HEK293 (cell line): Measurements from ENCODE around the gene TLE3.

Experiments
- CTCF ChIA-PET: fragments of 350-600 bp; formaldehyde crosslinking; extraction: SDS; loops from one replicate; lab custom pipeline; 2021; ENCODE audit warnings: antibody characterized with exemption; lab: Yijun Ruan, JAX
- POLR2A ChIA-PET: fragments of 300-600 bp; formaldehyde crosslinking; extraction: SDS; loops from one replicate; lab custom pipeline; 2020; ENCODE audit warnings: antibody characterized with exemption, inconsistent platforms; lab: Yijun Ruan, JAX
- H3K27ac ChIP-seq: fragments of 200-500 bp; sonication (Bioruptor generic); 2 replicates; pipeline ENCODE4 v1.5.1; 2014; ENCODE audit warnings: low read depth, low read length, control low read depth, inconsistent platforms; ENCODE audit errors: extremely low read depth
- H3K36me3 ChIP-seq, 2 experiments: fragments of 200-500 bp in 1 of 2; sonication (Bioruptor generic) in 1 of 2; 1 replicate in 1 of 2; 2 replicates in 1 of 2; pipeline ENCODE4 v1.5.1; 2014 to 2017; ENCODE audit warnings: inconsistent platforms in 2 of 2, low read length in 2 of 2; ENCODE audit not compliant: control insufficient read depth in 2 of 2, insufficient read depth in 1 of 2
- H3K4me1 ChIP-seq: fragments of 200-500 bp; sonication (Bioruptor generic); 2 replicates; pipeline ENCODE4 v1.5.1; 2014; ENCODE audit warnings: mild to moderate bottlenecking, low read length, inconsistent platforms; ENCODE audit not compliant: control insufficient read depth, insufficient read depth
- H3K4me3 ChIP-seq: 2 replicates; pipeline ENCODE4 v1.5.1; 2011; ENCODE audit warnings: low read depth, mild to moderate bottlenecking, control low read depth, low read length, moderate library complexity
- H3K9me3 ChIP-seq: fragments of 200-500 bp; sonication (Bioruptor generic); 2 replicates; pipeline ENCODE4 v1.5.1; 2014; ENCODE audit warnings: low read depth, low read length, inconsistent platforms; ENCODE audit not compliant: control insufficient read depth, insufficient read depth
- OVOL3 ChIP-seq: fragments of 450-650 bp; formaldehyde crosslinking; IDR thresholded peaks from 2 replicates; pipeline ENCODE4 v1.5.1; 2016; ENCODE audit warnings: missing biosample characterization, missing genetic modification characterization
- SCRT1 ChIP-seq: fragments of 450-650 bp; formaldehyde crosslinking; IDR thresholded peaks from 2 replicates; pipeline ENCODE4 v1.5.1; 2016; ENCODE audit warnings: missing biosample characterization, missing genetic modification characterization, borderline replicate concordance
- SETDB1 ChIP-seq: IDR thresholded peaks from one replicate; pipeline ENCODE4 v1.6.1; 2017; ENCODE audit warnings: mild to moderate bottlenecking, low read length, moderate library complexity, mixed read lengths; ENCODE audit not compliant: insufficient read length
- YY2 ChIP-seq: fragments of 450-650 bp; formaldehyde crosslinking; IDR thresholded peaks from 2 replicates; pipeline ENCODE4 v1.5.1; 2016; ENCODE audit warnings: missing biosample characterization, missing genetic modification characterization
- ZNF132 ChIP-seq: fragments of 450-650 bp; formaldehyde crosslinking; IDR thresholded peaks from 2 replicates; pipeline ENCODE4 v1.5.1; 2017; ENCODE audit warnings: missing biosample characterization, missing genetic modification characterization, borderline replicate concordance
- ZNF140 ChIP-seq: fragments of 450-650 bp; formaldehyde crosslinking; IDR thresholded peaks from 2 replicates; pipeline ENCODE4 v1.5.1; 2016; ENCODE audit warnings: missing biosample characterization, missing genetic modification characterization
- ZNF2 ChIP-seq: fragments of 450-650 bp; formaldehyde crosslinking; IDR thresholded peaks from 2 replicates; pipeline ENCODE4 v1.5.1; 2016; ENCODE audit warnings: missing biosample characterization, missing genetic modification characterization
- ZNF341 ChIP-seq: fragments of 450-650 bp; formaldehyde crosslinking; IDR thresholded peaks from 2 replicates; pipeline ENCODE4; 2016; ENCODE audit warnings: low read depth, missing biosample characterization, missing genetic modification characterization
- ZNF510 ChIP-seq: fragments of 450-650 bp; formaldehyde crosslinking; IDR thresholded peaks from 2 replicates; pipeline ENCODE4 v1.5.1; 2018; ENCODE audit warnings: mild to moderate bottlenecking, missing genetic modification characterization, missing biosample characterization; ENCODE audit not compliant: insufficient replicate concordance
- ZNF548 ChIP-seq: fragments of 450-650 bp; formaldehyde crosslinking; IDR thresholded peaks from 2 replicates; pipeline ENCODE4 v1.5.1; 2016; ENCODE audit warnings: missing biosample characterization, missing genetic modification characterization
- ZNF549 ChIP-seq: fragments of 450-650 bp; IDR thresholded peaks from 2 replicates; pipeline ENCODE4 v1.5.1; 2018; ENCODE audit warnings: missing biosample characterization, missing genetic modification characterization, mild to moderate bottlenecking, inconsistent platforms, moderate library complexity
- ZNF610 ChIP-seq: fragments of 450-650 bp; formaldehyde crosslinking; IDR thresholded peaks from 2 replicates; pipeline ENCODE4 v1.5.1; 2016; ENCODE audit warnings: missing biosample characterization, missing genetic modification characterization, borderline replicate concordance
- ZNF837 ChIP-seq: fragments of 450-650 bp; formaldehyde crosslinking; IDR thresholded peaks from 2 replicates; pipeline ENCODE4 v1.5.1; 2016; ENCODE audit warnings: missing biosample characterization, missing genetic modification characterization
- ZSCAN30 ChIP-seq: fragments of 450-650 bp; IDR thresholded peaks from 2 replicates; pipeline ENCODE4 v1.5.1; 2018; ENCODE audit warnings: missing biosample characterization, mild to moderate bottlenecking, missing genetic modification characterization, moderate library complexity
- TF ChIP-seq, protein P1 (sequence below): fragments of 450-650 bp; formaldehyde crosslinking; conservative IDR thresholded peaks from 2 replicates; pipeline ENCODE4 v1.5.1; 2016; ENCODE audit warnings: low read depth, missing biosample characterization, missing genetic modification characterization
- TF ChIP-seq, protein P2 (sequence below): fragments of 450-650 bp; formaldehyde crosslinking; IDR thresholded peaks from 2 replicates; pipeline ENCODE4 v1.5.1; 2016; ENCODE audit warnings: missing biosample characterization, missing genetic modification characterization
- TF ChIP-seq, protein P3 (sequence below): fragments of 450-650 bp; formaldehyde crosslinking; optimal IDR thresholded peaks from 2 replicates; pipeline ENCODE3; 2016; ENCODE audit warnings: missing biosample characterization, mild to moderate bottlenecking, missing genetic modification characterization
- TF ChIP-seq, protein P4 (sequence below): fragments of 450-650 bp; formaldehyde crosslinking; IDR thresholded peaks from 2 replicates; pipeline ENCODE4 v1.5.1; 2017; ENCODE audit warnings: missing biosample characterization, missing genetic modification characterization
- TF ChIP-seq, protein P5 (sequence below): fragments of 450-650 bp; formaldehyde crosslinking; IDR thresholded peaks from 2 replicates; pipeline ENCODE4 v1.5.1; 2016; ENCODE audit warnings: missing biosample characterization, missing genetic modification characterization, borderline replicate concordance

Gene TLE3

DNA sequence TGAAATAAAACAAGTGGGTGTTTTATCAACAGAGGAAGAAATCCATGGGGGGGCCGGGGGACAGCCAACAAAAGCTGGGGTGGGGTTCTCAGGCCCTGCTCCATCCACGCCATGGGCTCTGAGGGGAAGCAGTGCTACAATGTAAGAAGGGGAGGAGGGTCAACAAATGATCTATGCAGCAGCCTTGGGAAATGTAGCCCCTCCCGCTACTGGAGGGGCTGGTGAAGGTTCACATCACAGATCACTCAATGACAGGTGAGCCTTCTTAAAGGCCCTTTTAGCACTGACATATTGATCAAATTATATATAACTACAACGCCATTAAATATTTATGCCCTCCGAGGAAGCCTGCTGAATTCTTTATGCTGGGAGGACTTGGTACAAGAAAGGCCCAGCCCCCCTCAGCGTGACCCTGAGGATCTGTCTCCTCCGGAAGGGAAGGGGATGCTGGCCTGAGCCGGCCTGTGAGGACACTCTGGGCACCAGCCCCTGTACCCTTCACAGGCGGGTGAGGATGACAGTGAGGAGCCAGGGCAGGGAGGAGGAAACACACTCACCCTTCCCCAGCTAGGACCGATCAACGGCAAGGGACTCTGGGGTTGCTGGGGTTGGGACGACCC lies 15.3 kb downstream of the TLE3 start (continued):
- TF ChIP-seq ZNF549 (tag by site-specific recombination) (no peak), ZNF132 (tag by site-specific recombination) (no peak)
- TF ChIP-seq, protein P1, sequence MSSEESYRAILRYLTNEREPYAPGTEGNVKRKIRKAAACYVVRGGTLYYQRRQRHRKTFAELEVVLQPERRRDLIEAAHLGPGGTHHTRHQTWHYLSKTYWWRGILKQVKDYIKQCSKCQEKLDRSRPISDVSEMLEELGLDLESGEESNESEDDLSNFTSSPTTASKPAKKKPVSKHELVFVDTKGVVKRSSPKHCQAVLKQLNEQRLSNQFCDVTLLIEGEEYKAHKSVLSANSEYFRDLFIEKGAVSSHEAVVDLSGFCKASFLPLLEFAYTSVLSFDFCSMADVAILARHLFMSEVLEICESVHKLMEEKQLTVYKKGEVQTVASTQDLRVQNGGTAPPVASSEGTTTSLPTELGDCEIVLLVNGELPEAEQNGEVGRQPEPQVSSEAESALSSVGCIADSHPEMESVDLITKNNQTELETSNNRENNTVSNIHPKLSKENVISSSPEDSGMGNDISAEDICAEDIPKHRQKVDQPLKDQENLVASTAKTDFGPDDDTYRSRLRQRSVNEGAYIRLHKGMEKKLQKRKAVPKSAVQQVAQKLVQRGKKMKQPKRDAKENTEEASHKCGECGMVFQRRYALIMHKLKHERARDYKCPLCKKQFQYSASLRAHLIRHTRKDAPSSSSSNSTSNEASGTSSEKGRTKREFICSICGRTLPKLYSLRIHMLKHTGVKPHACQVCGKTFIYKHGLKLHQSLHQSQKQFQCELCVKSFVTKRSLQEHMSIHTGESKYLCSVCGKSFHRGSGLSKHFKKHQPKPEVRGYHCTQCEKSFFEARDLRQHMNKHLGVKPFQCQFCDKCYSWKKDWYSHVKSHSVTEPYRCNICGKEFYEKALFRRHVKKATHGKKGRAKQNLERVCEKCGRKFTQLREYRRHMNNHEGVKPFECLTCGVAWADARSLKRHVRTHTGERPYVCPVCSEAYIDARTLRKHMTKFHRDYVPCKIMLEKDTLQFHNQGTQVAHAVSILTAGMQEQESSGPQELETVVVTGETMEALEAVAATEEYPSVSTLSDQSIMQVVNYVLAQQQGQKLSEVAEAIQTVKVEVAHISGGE (tag by site-specific recombination), result no peak
- TF ChIP-seq, all 188 proteins: peak for 0

DNA sequence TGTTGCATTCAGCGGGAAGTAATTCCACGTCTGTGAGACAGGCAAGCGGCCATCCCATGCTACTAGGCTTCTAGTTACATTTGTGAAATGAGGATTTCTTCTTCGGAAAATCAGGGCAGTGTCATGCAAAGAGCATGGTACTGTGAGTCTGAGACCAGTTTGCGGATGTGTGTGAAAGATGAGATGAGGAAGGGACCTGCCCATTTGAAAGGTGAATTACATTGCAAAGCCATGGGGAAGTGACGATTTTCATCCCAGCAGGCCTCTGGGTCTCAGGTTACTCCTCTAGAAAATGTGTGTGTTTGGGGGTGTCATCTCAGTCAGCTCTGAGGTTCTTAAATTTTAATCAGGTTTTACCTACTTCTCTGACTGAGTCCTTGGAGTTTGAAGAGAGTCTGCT lies 16.1 kb downstream of the TLE3 start:
- TF ChIP-seq ZNF610, result no peak
- TF ChIP-seq, protein P2, sequence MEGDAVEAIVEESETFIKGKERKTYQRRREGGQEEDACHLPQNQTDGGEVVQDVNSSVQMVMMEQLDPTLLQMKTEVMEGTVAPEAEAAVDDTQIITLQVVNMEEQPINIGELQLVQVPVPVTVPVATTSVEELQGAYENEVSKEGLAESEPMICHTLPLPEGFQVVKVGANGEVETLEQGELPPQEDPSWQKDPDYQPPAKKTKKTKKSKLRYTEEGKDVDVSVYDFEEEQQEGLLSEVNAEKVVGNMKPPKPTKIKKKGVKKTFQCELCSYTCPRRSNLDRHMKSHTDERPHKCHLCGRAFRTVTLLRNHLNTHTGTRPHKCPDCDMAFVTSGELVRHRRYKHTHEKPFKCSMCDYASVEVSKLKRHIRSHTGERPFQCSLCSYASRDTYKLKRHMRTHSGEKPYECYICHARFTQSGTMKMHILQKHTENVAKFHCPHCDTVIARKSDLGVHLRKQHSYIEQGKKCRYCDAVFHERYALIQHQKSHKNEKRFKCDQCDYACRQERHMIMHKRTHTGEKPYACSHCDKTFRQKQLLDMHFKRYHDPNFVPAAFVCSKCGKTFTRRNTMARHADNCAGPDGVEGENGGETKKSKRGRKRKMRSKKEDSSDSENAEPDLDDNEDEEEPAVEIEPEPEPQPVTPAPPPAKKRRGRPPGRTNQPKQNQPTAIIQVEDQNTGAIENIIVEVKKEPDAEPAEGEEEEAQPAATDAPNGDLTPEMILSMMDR (tag by site-specific recombination), result no peak
- no peak for TF ChIP-seq ZNF837 (tag by site-specific recombination)
- no peak for TF ChIP-seq YY2 (tag by site-specific recombination)
- TF ChIP-seq, protein P1 (tag by site-specific recombination), result no peak
- no peak for TF ChIP-seq ZNF2 (tag by site-specific recombination)
- TF ChIP-seq OVOL3 (tag by site-specific recombination), result no peak
- TF ChIP-seq ZNF140 (tag by site-specific recombination), result no peak
- TF ChIP-seq ZNF341 (tag by site-specific recombination), result no peak
- no peak for TF ChIP-seq ZNF510 (tag by site-specific recombination)
- POLR2A ChIA-PET, result interaction anchor here (0.6 kb wide), 2 partner anchors 11 to 370 kb away, joined by 3 to 9 read pairs; no protein-coding TSS in a partner anchor
- no peak overlapping the region for H3K27ac ChIP-seq
- CTCF ChIA-PET, result interaction anchor here (0.6 to 1.2 kb wide), 2 partner anchors 18 to 347 kb away, joined by 3 to 4 read pairs; no protein-coding TSS in a partner anchor
- H3K4me1 ChIP-seq, result peaks cover 13% of the 10 kb centered on the region
- no peak overlapping the region for H3K4me3 ChIP-seq
- no peaks in the 10 kb centered on the region for H3K9me3 ChIP-seq
- peaks cover 66 to 98% of the 10 kb centered on the region in 2 experiments for H3K36me3 ChIP-seq

DNA sequence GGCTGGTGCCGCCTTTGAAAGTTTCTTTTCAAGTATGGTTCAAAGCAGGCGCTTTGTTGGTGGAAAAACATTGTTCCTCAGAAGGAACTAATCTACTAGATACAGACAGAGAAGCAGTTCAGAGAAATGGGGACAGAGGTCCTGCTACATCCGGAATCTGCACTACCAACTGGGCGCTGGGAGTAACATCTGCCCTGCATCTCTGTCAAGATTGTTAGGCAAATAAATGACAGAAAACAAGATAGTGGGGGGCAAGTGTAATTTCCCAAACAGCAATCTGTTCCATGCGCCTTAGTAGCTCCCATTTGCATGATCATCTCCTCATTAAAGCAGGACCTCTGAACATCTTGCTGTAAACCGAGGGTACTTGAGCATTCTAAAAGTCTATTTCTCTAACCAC lies 17.4 kb downstream of the TLE3 start:
- no peaks in the 10 kb centered on the region for H3K9me3 ChIP-seq
- CTCF ChIA-PET, result no interaction called here
- POLR2A ChIA-PET, result interaction anchor here (0.9 to 1.9 kb wide), 3 partner anchors 8 to 16 kb away, joined by 3 to 5 read pairs (median 5); no protein-coding TSS in a partner anchor
- H3K36me3 ChIP-seq, result peaks cover 70 to 98% of the 10 kb centered on the region in 2 experiments
- H3K4me1 ChIP-seq, result peaks cover 13% of the 10 kb centered on the region
- H3K4me3 ChIP-seq, result no peak overlapping the region
- H3K27ac ChIP-seq, result no peak overlapping the region
- TF ChIP-seq, protein P3, sequence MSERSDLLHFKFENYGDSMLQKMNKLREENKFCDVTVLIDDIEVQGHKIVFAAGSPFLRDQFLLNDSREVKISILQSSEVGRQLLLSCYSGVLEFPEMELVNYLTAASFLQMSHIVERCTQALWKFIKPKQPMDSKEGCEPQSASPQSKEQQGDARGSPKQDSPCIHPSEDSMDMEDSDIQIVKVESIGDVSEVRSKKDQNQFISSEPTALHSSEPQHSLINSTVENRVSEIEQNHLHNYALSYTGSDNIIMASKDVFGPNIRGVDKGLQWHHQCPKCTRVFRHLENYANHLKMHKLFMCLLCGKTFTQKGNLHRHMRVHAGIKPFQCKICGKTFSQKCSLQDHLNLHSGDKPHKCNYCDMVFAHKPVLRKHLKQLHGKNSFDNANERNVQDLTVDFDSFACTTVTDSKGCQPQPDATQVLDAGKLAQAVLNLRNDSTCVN (tag by site-specific recombination), result no peak
- no peak for TF ChIP-seq SCRT1 (tag by site-specific recombination)
- TF ChIP-seq, protein P4, sequence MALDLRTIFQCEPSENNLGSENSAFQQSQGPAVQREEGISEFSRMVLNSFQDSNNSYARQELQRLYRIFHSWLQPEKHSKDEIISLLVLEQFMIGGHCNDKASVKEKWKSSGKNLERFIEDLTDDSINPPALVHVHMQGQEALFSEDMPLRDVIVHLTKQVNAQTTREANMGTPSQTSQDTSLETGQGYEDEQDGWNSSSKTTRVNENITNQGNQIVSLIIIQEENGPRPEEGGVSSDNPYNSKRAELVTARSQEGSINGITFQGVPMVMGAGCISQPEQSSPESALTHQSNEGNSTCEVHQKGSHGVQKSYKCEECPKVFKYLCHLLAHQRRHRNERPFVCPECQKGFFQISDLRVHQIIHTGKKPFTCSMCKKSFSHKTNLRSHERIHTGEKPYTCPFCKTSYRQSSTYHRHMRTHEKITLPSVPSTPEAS (tag by site-specific recombination), result no peak
- no peak for TF ChIP-seq SETDB1
- TF ChIP-seq ZNF549 (tag by site-specific recombination), result no peak
- TF ChIP-seq, protein P5, sequence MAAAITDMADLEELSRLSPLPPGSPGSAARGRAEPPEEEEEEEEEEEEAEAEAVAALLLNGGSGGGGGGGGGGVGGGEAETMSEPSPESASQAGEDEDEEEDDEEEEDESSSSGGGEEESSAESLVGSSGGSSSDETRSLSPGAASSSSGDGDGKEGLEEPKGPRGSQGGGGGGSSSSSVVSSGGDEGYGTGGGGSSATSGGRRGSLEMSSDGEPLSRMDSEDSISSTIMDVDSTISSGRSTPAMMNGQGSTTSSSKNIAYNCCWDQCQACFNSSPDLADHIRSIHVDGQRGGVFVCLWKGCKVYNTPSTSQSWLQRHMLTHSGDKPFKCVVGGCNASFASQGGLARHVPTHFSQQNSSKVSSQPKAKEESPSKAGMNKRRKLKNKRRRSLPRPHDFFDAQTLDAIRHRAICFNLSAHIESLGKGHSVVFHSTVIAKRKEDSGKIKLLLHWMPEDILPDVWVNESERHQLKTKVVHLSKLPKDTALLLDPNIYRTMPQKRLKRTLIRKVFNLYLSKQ (tag by site-specific recombination), result no peak
- TF ChIP-seq ZNF548 (tag by site-specific recombination), result no peak
- TF ChIP-seq ZSCAN30, result no peak
